ENCODE measurements around the gene ARHGEF4. TPM values are rescaled to one million over a fixed set of nuclear protein-coding genes. Genes with fewer than 3 reads are reported as not detected.

ARHGEF4 gene
- total RNA-seq, 4 donors from 2014 or later = 52.8 to 82.4 (median 73.3) TPM

GRCh38 chr2:130917006-130917688 is 80.4 kb downstream of the ARHGEF4 start:
- intact Hi-C loops (cut with DNase I) = no loop called here

GRCh38 chr2:130918393-130918792 is 81.7 kb downstream of the ARHGEF4 start:
- DNase-seq = no peak
- Histone ChIP-seq H3K9me3 (no peaks in the 10 kb centered on the region), H3K36me3 (peaks cover 0 to 22% (median 0%) of the 10 kb centered on the region in 3 donors), H3K27ac (no peak overlapping the region), H3K4me3 (no peak overlapping the region), H3K27me3 (peaks cover 0 to 34% (median 0%) of the 10 kb centered on the region in 4 donors), H3K4me1 (peaks cover 17 to 56% (median 23%) of the 10 kb centered on the region in 3 donors)
- WGBS, 2 donors = 84 to 93% methylated on average over 7 to 11 of the region's 21 CpGs
- intact Hi-C loops (cut with DNase I) = no loop called here
- TF ChIP-seq POLR2A (IDR thresholded peaks at IDR 0.05) = no peak
- TF ChIP-seq CTCF (IDR thresholded peaks at IDR 0.05) = no peak

More at GRCh38 chr2:130917006-130917688, 80.4 kb downstream of the ARHGEF4 start:
- Histone ChIP-seq H3K9me3 (no peaks in the 10 kb centered on the region), H3K27ac (peak overlapping the region in 2 of 4 donors; percentile 89 to 90), H3K4me3 (no peak overlapping the region), H3K36me3 (peaks cover 0 to 22% (median 0%) of the 10 kb centered on the region in 3 donors), H3K27me3 (peaks cover 0 to 34% (median 0%) of the 10 kb centered on the region in 4 donors), H3K4me1 (peaks cover 17 to 68% (median 23%) of the 10 kb centered on the region in 3 donors)
- WGBS, 2 donors = 78 to 88% methylated on average over 10 to 15 of the region's 24 CpGs
- TF ChIP-seq POLR2A (IDR thresholded peaks at IDR 0.05) = no peak
- TF ChIP-seq CTCF (IDR thresholded peaks at IDR 0.05) = no peak
- DNase-seq = no peak

DNA sequence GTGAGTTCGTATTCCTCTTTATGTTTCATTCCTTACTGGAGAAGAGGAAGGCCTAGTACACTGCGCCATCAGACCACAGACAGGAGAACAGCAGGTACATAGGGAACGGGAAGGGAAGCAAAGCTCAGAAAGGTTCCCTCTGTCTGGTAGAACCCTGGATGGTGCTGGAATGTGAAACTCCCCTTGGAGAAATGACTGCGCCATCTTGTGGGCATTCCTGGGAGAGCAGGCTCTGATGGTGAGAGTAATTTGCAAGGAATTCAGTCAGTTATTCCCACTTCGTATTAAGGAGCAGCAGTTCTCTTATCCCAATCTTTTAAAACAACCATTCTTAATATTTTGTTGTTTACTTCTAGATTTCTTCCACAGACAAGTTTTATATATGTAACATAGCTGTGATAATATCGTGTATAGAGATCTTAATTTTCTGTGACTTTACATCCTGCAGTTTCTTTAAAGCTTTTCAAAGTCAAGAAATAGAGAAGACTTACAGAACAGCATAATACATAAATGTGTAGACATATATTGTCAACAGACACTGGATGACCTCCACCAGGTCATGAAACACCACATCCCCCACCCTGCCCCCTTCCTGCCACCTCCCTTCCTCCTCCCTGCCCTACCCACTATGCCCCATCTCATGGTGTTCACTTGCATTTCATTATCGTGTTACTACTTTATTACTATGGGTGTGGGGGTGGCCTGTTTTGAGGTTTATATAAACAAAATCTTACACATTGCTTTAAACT is 83.9 kb downstream of the ARHGEF4 start:
- TF ChIP-seq CTCF (IDR thresholded peaks at IDR 0.05) (peak in 5 of 6 experiments; percentile 83 to 94 (median 85)), POLR2A (IDR thresholded peaks at IDR 0.05) (no peak)
- peak overlapping the region in 2 of 4 donors; percentile 7 to 63 for H3K27ac ChIP-seq
- H3K4me3 ChIP-seq = no peak overlapping the region
- peaks cover 3 to 34% (median 4%) of the 10 kb centered on the region in 3 donors for H3K4me1 ChIP-seq
- intact Hi-C loops (cut with DNase I) = loop anchor here (5.0 kb wide), 1 partner anchor 123 kb away; no protein-coding TSS in a partner anchor
- DNase-seq = no peak
- WGBS, 2 donors = 27 to 29% methylated on average over 7 of the region's 7 CpGs
- no peaks in the 10 kb centered on the region for H3K9me3 ChIP-seq
- peaks cover 0 to 19% (median 0%) of the 10 kb centered on the region in 3 donors for H3K36me3 ChIP-seq
- peaks cover 0 to 19% (median 0%) of the 10 kb centered on the region in 4 donors for H3K27me3 ChIP-seq

DNA sequence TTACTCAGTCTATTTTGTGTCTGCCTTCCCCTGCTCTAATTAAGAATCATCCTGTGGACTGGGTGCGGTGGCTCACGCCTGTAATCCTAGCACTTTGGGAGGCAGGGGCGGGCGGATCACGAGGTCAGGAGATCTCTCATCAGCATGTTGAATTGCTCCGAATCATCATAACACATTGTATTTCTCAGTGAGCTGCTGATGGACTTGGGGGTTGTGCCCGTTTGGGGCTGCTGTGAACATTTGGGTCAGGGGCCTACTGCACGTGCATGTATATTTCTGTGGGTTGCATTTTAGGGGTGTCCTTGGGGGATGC is 84.4 kb downstream of the ARHGEF4 start:
- Histone ChIP-seq H3K9me3 (no peaks in the 10 kb centered on the region), H3K4me1 (peaks cover 0 to 28% (median 0%) of the 10 kb centered on the region in 3 donors), H3K27me3 (peaks cover 0 to 14% (median 0%) of the 10 kb centered on the region in 4 donors), H3K4me3 (no peak overlapping the region), H3K36me3 (peaks cover 0 to 16% (median 0%) of the 10 kb centered on the region in 3 donors), H3K27ac (no peak overlapping the region)
- WGBS, 2 donors = 87 to 89% methylated on average over 8 of the region's 8 CpGs
- DNase-seq = no peak
- intact Hi-C loops (cut with DNase I) = loop anchor here (5.0 kb wide), 1 partner anchor 124 kb away; no protein-coding TSS in a partner anchor
- TF ChIP-seq POLR2A (IDR thresholded peaks at IDR 0.05) (no peak), CTCF (IDR thresholded peaks at IDR 0.05) (no peak)

DNA sequence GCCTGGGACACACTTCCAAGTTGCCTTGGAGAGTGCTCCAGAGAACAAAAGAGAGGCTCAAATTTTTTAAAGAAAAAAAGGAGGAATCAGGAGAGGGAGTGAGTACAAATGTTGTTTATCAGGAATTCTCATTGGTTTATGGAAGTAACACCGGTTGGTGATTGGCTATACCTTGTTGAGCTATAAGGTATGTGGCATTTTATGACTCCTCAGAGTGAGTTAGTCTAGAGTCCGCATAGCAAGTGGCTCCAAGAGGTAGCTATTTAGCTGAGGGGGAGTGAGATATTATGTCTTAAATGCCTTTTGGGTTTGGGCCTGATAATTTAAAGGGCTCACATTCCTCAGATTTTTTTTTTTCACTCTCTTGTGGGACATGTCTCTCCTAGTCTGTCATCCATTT is 85.7 kb downstream of the ARHGEF4 start:
- 86 to 92% methylated on average over 2 of the region's 2 CpGs for WGBS, 2 donors
- H3K27ac ChIP-seq = no peak overlapping the region
- no peak overlapping the region for H3K4me3 ChIP-seq
- TF ChIP-seq POLR2A (IDR thresholded peaks at IDR 0.05) (no peak), CTCF (IDR thresholded peaks at IDR 0.05) (no peak)
- H3K36me3 ChIP-seq = peaks cover 0 to 10% (median 0%) of the 10 kb centered on the region in 3 donors
- intact Hi-C loops (cut with DNase I) = loop anchor here (5.0 kb wide), 1 partner anchor 125 kb away; no protein-coding TSS in a partner anchor
- H3K27me3 ChIP-seq = peaks cover 0 to 3% (median 0%) of the 10 kb centered on the region in 4 donors
- no peak for DNase-seq
- peaks cover 0 to 15% (median 0%) of the 10 kb centered on the region in 3 donors for H3K4me1 ChIP-seq
- no peaks in the 10 kb centered on the region for H3K9me3 ChIP-seq

Measured in esophagus squamous epithelium (tissue), 5 donors.